HG02973 (cell line): ENCODE results near the gene GPR183.
A peak's percentile ranks its signal among the peaks of the same experiment; 100 is the strongest.

Source experiments
- ATAC-seq: cut with Tn5 transposase; IDR thresholded peaks from one replicate; pipeline ENCODE4 v1.9.1; 2021; ENCODE audit warnings: moderate library complexity; ENCODE audit not compliant: unreplicated experiment

The GPR183 gene

GRCh38 chr13:99313501-99313900 is 6.3 kb upstream of the GPR183 start:
- no peak for ATAC-seq

- no peak for ATAC-seq
Measured at GRCh38 chr13:99312493-99312883, 5.3 kb upstream of the GPR183 start.

GRCh38 chr13:99311748-99312492 is 4.7 kb upstream of the GPR183 start:
- ATAC-seq, result no peak

GRCh38 chr13:99311137-99311536 is 3.9 kb upstream of the GPR183 start:
- ATAC-seq, result no peak

- ATAC-seq, result peak; percentile 50
Measured at GRCh38 chr13:99310382-99311031, 3.3 kb upstream of the GPR183 start.

GRCh38 chr13:99308471-99309087 is 1.4 kb upstream of the GPR183 start:
- no peak for ATAC-seq

GRCh38 chr13:99307648-99308339 is 595 bp upstream of the GPR183 start:
- ATAC-seq, result peak; percentile 35

- ATAC-seq, result no peak
Measured at GRCh38 chr13:99305566-99305965, 1.6 kb downstream of the GPR183 start.

- ATAC-seq, result no peak
Measured at GRCh38 chr13:99305158-99305557, 2.0 kb downstream of the GPR183 start.

GRCh38 chr13:99304541-99304940 is 2.7 kb downstream of the GPR183 start:
- no peak for ATAC-seq

- no peak for ATAC-seq
Measured at GRCh38 chr13:99303863-99304521, 3.2 kb downstream of the GPR183 start.

GRCh38 chr13:99302637-99303505 is 4.3 kb downstream of the GPR183 start:
- no peak for ATAC-seq

- ATAC-seq, result no peak
Measured at GRCh38 chr13:99301913-99302636, 5.1 kb downstream of the GPR183 start.

GRCh38 chr13:99301056-99301838 is 6.0 kb downstream of the GPR183 start:
- no peak for ATAC-seq

- ATAC-seq, result no peak
Measured at GRCh38 chr13:99299920-99300341, 7.3 kb downstream of the GPR183 start.

GRCh38 chr13:99299256-99299919 is 7.8 kb downstream of the GPR183 start:
- no peak for ATAC-seq

- no peak for ATAC-seq
Measured at GRCh38 chr13:99298056-99298455, 9.1 kb downstream of the GPR183 start.

- ATAC-seq, result no peak
Measured at GRCh38 chr13:99297331-99297730, 9.9 kb downstream of the GPR183 start.
